Measurements from ENCODE around the gene KRTAP5-1. TPM values are rescaled to one million over a fixed set of nuclear protein-coding genes. Genes with fewer than 3 reads are reported as not detected.

The KRTAP5-1 gene
- polyA plus RNA-seq, 3 donors = not detected

DNA sequence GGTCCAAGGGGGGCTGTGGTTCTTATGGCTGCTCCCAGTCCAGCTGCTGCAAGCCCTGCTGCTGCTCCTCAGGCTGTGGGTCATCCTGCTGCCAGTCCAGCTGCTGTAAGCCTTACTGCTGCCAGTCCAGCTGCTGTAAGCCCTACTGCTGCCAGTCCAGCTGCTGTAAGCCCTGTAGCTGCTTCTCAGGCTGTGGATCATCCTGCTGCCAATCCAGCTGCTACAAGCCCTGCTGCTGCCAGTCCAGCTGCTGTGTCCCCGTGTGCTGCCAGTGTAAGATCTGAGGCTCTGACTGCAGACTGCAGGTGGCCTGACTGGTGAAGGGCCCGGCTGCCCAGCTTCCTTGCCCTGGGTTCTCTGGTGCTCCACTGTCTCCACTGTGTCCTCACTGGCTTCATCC, 45.2 kb upstream of the KRTAP5-1 start:
- Histone ChIP-seq H3K27ac (ENCODE audit: low read depth in 1 of 2, low read length in 2 of 2) (no peak overlapping the region), H3K4me1 (ENCODE audit: control insufficient read depth in 1 of 2, insufficient read depth in 2 of 2, low read length in 2 of 2) (no peaks in the 10 kb centered on the region), H4K20me1 (ENCODE audit: insufficient read depth, low read length) (no peaks in the 10 kb centered on the region), H3K9me3 (replicated peaks in 1 of 2; ENCODE audit: control insufficient read depth in 1 of 2, insufficient read depth in 1 of 2, low read length in 2 of 2) (no peaks in the 10 kb centered on the region), H3K36me3 (replicated peaks in 1 of 2; ENCODE audit: control insufficient read depth in 1 of 2, insufficient read depth in 2 of 2, low read length in 2 of 2) (no peaks in the 10 kb centered on the region), H3K27me3 (ENCODE audit: control insufficient read depth in 2 of 2, insufficient read depth in 2 of 2, low read length in 2 of 2) (peaks cover 0 to 10% of the 10 kb centered on the region in 2 donors), H3K4me2 (replicated peaks; ENCODE audit: extremely low read depth, low read length, poor library complexity, severe bottlenecking) (no peak overlapping the region), H2AFZ (ENCODE audit: insufficient read depth, low read depth, low read length, poor library complexity, severe bottlenecking) (no peak overlapping the region), H3K4me3 (replicated peaks in 1 of 3; ENCODE audit: low read depth in 2 of 3, low read length in 3 of 3) (no peak overlapping the region), H3K9ac (ENCODE audit: insufficient read depth, low read length, poor library complexity, severe bottlenecking) (no peak overlapping the region), H3K79me2 (ENCODE audit: insufficient read depth, low read length) (no peaks in the 10 kb centered on the region)
- peaks cover 3% of the 10 kb centered on the region for H3K4me1 Mint-ChIP-seq
- 78% methylated on average over 2 of the region's 2 CpGs for WGBS (ENCODE audit: insufficient coverage)
- no peak overlapping the region for H3K4me3 Mint-ChIP-seq
- TF ChIP-seq, protein P1, sequence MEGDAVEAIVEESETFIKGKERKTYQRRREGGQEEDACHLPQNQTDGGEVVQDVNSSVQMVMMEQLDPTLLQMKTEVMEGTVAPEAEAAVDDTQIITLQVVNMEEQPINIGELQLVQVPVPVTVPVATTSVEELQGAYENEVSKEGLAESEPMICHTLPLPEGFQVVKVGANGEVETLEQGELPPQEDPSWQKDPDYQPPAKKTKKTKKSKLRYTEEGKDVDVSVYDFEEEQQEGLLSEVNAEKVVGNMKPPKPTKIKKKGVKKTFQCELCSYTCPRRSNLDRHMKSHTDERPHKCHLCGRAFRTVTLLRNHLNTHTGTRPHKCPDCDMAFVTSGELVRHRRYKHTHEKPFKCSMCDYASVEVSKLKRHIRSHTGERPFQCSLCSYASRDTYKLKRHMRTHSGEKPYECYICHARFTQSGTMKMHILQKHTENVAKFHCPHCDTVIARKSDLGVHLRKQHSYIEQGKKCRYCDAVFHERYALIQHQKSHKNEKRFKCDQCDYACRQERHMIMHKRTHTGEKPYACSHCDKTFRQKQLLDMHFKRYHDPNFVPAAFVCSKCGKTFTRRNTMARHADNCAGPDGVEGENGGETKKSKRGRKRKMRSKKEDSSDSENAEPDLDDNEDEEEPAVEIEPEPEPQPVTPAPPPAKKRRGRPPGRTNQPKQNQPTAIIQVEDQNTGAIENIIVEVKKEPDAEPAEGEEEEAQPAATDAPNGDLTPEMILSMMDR (IDR thresholded peaks at IDR 0.05) = no peak
- no peak for DNase-seq
- no peaks in the 10 kb centered on the region for H3K36me3 Mint-ChIP-seq
- H3K27ac Mint-ChIP-seq = no peak overlapping the region
- intact Hi-C loops (cut with micrococcal nuclease) = no loop called here
- no peaks in the 10 kb centered on the region for H3K9me3 Mint-ChIP-seq
- peaks cover 9 to 47% (median 22%) of the 10 kb centered on the region in 3 donors for H3K27me3 Mint-ChIP-seq (ENCODE audit: low read depth in 3 of 3)

DNA sequence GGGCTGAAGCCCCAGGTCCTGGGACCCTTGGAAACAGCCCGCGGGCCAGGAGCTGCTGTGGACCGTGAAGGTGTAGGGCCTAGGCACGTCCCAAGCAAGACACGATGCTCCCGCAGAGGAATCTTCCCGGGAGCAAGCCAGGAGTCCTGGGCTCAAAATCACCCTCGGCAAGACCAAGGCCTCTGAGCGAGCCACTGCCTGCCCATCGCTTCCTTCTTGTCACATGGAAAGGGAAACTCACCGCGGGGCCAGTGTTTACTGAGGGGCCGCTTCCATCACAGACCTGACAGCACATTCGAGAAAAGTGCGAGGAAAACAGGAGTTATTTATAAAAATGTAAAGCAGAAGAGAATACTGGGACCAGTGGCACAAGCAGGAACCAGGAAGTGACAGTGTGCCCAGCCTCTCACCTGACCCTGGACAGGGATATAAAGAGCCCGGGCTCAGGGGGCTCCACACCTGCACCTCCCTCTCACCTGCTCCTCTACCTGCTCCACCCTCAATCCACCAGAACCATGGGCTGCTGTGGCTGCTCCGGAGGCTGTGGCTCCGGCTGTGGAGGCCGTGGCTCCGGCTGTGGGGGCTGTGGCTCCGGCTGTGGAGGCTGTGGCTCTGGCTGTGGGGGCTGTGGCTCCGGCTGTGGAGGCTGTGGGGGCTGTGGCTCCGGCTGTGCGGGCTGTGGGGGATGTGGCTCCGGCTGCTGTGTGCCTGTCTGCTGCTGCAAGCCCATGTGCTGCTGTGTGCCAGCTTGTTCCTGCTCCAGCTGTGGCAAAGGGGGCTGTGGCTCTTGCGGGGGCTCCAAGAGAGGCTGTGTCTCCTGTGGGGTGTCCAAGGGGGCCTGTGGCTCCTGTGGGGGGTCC, 44.5 kb upstream of the KRTAP5-1 start, which contains the start of gene KRTAP5-5:
Gene KRTAP5-5 (plus strand): TSS at position 450 of the 860 bp plus-strand sequence. CDS start 66 bp downstream, at position 516.
- Histone ChIP-seq H3K4me3 (replicated peaks in 1 of 3; ENCODE audit: low read depth in 2 of 3, low read length in 3 of 3) (no peak within 1 kb of the TSS), H2AFZ (ENCODE audit: insufficient read depth, low read depth, low read length, poor library complexity, severe bottlenecking) (no peak within 1 kb of the TSS), H3K36me3 (replicated peaks in 1 of 2; ENCODE audit: control insufficient read depth in 1 of 2, insufficient read depth in 2 of 2, low read length in 2 of 2) (no peaks in the 10 kb centered on the region), H4K20me1 (ENCODE audit: insufficient read depth, low read length) (no peaks in the 10 kb centered on the region), H3K9ac (ENCODE audit: insufficient read depth, low read length, poor library complexity, severe bottlenecking) (no peak within 1 kb of the TSS), H3K9me3 (replicated peaks in 1 of 2; ENCODE audit: control insufficient read depth in 1 of 2, insufficient read depth in 1 of 2, low read length in 2 of 2) (no peaks in the 10 kb centered on the region), H3K27ac (ENCODE audit: low read depth in 1 of 2, low read length in 2 of 2) (no peak within 1 kb of the TSS), H3K4me1 (ENCODE audit: control insufficient read depth in 1 of 2, insufficient read depth in 2 of 2, low read length in 2 of 2) (no peaks in the 10 kb centered on the region), H3K27me3 (ENCODE audit: control insufficient read depth in 2 of 2, insufficient read depth in 2 of 2, low read length in 2 of 2) (peaks cover 0 to 10% of the 10 kb centered on the region in 2 donors), H3K79me2 (ENCODE audit: insufficient read depth, low read length) (no peaks in the 10 kb centered on the region), H3K4me2 (replicated peaks; ENCODE audit: extremely low read depth, low read length, poor library complexity, severe bottlenecking) (no peak within 1 kb of the TSS)
- Mint-ChIP-seq H3K9me3 (no peaks in the 10 kb centered on the region), H3K36me3 (no peaks in the 10 kb centered on the region), H3K4me3 (peak within 1 kb of the TSS in 1 of 2 donors; percentile 37), H3K4me1 (peaks cover 3% of the 10 kb centered on the region), H3K27ac (peak within 1 kb of the TSS in 1 of 7 donors; percentile 39), H3K27me3 (ENCODE audit: low read depth in 3 of 3) (peaks cover 10 to 47% (median 17%) of the 10 kb centered on the region in 3 donors)
- 61% methylated on average over 18 of the region's 26 CpGs for WGBS (ENCODE audit: insufficient coverage)
- DNase-seq = no peak
- intact Hi-C loops (cut with micrococcal nuclease) = loop anchor here in 1 of 2 donors (1.0 kb wide), 1 partner anchor 8 kb away; no protein-coding TSS in a partner anchor
- TF ChIP-seq, protein P1 (IDR thresholded peaks at IDR 0.05) = no peak

Measured in CD14-positive monocyte (primary cell).